Islet precursor cell (in vitro differentiated cells): ENCODE measurements around the gene EPHA5.
A peak's percentile ranks its signal among the peaks of the same experiment; 100 is the strongest.

Experiments used
- DNase-seq: peaks from one replicate; pipeline ENCODE4 v3.0.0-alpha.2; 2018

The EPHA5 gene

DNA sequence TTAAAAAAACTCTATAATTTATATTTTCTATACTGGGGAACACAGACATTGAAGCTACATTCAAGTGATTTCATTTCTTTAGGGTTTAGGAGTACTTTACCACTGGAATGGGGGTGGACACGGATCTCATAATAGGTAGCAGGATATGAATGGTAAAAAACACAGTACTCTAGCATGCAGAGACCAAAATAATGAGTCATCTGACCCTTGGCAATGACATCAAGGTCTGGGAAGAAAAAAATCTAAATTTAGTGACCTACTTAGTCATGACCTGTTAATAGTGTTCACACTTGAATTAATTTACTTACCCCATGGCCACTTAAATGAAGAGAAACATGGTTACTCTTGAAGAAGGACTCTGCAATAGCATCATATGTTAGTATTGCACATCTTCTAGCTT, 187.9 kb downstream of the EPHA5 start:
- DNase-seq, result no peak

DNA sequence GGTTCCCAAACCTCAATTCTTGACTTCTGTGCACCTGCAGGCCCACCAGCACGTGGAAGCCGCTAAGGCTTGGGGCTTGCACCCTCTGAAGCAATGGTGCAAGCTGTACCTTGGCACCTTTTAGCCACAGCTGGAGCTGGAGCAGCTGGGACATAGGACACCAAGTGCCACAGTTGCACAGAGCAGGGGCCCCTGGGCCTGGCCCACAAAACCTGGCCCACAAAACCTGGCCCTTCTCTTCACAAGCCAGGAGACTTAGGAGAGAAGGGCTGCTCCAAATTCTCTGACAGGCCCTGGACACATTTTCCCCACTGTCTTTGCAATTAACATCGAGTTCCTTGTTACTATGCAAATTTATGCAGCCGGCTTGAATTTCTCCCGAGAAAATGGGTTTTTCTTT, 197.8 kb downstream of the EPHA5 start:
- DNase-seq, result no peak

GRCh38 chr4:65467068-65467680, 203.1 kb downstream of the EPHA5 start:
- DNase-seq, result no peak

GRCh38 chr4:65461781-65462180, 208.5 kb downstream of the EPHA5 start:
- no peak for DNase-seq

- DNase-seq, result no peak
Measured at GRCh38 chr4:65457011-65457410, 213.3 kb downstream of the EPHA5 start.

DNA sequence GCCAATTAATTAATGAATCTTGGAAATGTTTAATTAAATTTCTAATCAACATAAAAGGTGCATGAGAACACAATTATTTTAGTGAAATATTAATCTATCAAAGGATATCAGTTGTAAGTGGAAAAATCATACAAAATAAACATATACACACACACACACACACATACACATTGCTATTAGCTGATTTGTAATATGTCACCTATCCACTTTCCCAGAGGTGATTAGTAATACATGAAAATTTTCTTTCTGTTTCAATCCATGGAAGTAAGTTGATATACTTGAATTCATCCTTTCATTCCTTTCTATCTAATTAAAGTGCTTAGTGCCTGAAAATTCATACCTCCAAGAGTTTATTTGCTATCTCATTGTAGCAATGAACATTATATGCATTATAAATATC, 213.7 kb downstream of the EPHA5 start:
- DNase-seq, result no peak

- DNase-seq, result peak; percentile 58
Measured at GRCh38 chr4:65453398-65453797, 216.9 kb downstream of the EPHA5 start.

DNA sequence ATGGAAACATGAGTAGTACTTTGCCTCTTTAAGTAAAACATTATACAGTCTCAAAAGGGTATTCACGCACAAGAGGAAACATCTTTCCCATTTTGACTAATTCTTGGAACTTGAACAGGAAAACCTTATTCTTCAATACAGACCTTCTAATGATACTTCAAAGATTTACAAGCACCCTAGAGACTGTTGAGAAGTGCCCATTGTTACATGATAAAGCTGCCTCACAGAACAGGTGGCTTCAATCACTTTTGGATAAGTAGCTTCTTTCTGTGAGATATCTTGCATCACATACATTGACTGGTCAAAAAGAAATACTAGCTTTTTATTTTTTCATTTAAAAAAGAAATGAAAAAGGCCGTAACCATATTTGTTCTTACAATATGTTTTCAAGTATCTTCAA, 219.4 kb downstream of the EPHA5 start:
- no peak for DNase-seq

GRCh38 chr4:65437102-65437501, 233.2 kb downstream of the EPHA5 start:
- DNase-seq, result no peak

GRCh38 chr4:65422109-65422508, 248.2 kb downstream of the EPHA5 start:
- DNase-seq, result no peak

- DNase-seq, result no peak
Measured at GRCh38 chr4:65420036-65420435, 250.3 kb downstream of the EPHA5 start.

DNA sequence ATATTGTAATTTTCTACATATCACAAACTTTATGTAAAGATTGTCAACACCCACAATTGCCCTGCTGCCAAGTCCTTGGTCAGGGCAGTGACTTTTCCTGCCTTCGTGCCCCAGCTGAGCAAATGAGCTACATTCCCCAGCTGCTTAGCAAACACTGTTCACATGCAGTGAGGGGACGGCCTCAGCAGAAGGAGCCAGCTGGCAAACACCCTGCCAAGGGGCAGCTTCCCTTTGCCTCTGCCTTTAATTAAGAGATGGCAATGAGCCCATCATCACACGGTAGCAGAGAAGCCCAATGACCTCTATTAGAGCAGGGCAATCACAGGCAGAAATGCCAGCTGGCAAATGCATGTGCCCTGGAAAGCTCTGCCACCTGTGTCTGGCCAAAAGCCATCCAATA, 253.4 kb downstream of the EPHA5 start:
- peak; percentile 46 for DNase-seq

DNA sequence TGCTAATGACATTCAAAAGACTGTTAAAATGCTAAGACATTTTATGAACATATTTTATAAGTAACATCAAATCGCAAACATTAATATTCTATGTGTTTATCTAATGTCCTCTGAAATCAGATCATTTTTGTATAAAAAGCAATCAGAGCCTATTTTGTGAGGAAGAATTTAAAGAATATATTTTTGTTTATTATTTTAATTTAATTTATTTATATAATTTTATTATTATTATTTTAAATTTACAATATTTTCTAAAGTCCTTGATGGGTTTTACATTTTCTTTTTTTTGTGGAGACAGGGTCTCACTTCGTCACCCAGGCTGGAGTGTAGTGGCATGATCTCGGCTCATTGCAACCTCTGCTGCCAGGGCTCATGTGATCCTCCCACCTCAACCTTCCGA, 262.8 kb downstream of the EPHA5 start:
- DNase-seq, result no peak

DNA sequence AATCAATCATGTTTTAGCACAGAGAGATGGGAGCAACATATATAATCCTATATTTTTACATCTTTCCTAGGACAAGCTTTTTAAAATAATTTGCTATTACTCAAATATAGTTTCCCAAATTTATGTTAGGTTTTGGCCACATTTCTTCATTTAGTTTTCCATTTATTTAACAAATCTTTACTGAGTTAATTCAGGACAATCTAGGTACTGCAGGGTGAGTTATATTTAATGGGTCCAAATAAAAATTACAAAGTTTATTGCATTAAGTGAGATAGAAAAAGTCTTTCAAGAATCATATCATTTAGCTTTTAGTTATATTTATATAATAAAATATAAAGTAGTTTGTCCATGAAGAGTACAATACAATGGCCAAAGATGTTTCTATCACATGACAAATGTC, 269.2 kb downstream of the EPHA5 start:
- DNase-seq, result no peak

DNA sequence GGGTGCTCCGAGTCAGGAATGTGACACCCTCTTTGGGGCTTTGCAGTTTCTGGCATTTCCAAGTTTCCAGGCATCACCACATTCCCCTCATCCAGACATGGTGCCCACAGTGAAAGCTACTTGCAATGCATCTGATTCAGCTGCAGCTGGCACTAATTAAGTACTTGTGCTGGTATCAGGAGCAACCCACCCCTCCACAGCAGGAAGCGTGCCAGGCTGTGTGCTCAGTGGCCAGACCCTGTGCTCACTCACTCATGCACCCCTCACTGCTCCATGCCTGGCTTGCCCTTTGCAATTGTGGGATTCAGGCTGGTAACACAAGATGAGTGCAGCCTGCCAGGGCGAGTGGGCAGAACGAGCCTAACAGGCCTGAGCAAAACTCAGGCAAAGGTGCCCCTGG, 271.2 kb downstream of the EPHA5 start:
- no peak for DNase-seq

GRCh38 chr4:65393078-65393477, 277.2 kb downstream of the EPHA5 start:
- DNase-seq, result no peak

DNA sequence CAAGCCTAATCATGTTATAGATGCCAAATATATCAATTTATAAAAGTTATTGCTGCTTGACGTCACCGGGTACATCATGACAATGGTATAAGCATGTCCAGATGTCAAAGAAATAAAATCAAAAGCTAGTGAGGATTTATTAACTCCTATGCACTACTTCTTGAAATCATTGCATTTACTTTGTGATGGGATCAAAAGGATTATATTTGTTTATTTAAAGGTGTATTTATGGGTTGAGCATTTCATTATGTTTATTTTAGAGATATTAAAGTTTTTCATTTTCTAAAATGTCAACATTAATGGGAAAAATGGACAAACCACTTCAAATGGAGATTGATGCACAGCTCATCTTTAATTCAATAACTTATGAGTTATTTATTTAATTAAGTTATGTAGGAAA, 277.8 kb downstream of the EPHA5 start:
- no peak for DNase-seq

DNA sequence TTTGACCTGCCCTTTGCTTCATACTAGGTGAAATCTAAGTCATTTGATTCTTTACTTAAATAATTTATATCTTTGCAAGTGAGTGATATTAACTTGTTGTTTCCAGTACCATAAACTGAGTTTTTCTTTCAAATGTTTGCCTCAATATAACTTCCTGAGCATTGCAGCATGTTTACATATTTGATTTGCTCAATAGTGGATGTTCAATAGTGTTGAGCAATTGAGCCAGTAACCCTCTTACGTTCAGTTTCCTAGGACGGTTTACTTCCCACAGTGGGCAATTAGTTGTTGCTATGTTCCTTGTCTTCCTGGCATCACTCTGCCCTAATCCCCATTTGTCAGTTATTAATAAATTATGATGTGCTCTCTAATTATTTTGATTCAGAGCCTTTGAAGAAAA, 278.5 kb downstream of the EPHA5 start:
- DNase-seq, result no peak

- no peak for DNase-seq
Measured at GRCh38 chr4:65391382-65391781, 278.9 kb downstream of the EPHA5 start.

- DNase-seq, result no peak
Measured at GRCh38 chr4:65386927-65387326, 283.4 kb downstream of the EPHA5 start.

DNA sequence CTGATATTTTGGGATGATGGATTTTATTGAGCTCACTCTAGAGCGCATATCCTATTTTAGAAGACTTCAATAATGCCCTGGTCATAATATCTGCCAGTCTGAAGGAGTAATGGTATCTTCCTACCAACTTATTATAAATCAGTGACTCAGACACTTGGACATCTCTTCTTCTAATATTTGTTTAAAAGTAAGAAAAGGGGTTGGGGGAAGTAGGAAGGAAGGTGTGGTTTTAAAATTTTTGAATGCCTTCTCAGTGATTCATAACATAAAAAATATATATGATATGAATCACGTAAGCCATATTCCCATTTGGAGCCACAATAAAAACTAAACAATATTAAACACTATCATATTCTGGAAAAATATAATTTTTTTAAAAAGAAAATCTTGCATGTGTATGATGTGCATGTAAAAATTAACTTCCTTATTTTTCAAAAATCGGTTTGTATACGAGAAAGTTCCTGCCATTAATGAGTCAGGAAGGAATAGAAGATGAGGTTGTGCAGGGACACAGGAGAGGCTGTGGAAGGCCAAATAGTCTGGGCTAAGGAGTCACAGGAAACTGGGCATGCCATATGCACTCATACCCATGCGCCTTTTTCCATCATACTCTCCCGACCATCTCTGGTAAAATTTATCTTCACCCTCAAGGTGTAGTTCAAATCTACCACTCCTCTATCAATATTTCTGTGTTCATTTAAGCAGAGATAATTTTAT, 286.5 kb downstream of the EPHA5 start:
- DNase-seq, result no peak

DNA sequence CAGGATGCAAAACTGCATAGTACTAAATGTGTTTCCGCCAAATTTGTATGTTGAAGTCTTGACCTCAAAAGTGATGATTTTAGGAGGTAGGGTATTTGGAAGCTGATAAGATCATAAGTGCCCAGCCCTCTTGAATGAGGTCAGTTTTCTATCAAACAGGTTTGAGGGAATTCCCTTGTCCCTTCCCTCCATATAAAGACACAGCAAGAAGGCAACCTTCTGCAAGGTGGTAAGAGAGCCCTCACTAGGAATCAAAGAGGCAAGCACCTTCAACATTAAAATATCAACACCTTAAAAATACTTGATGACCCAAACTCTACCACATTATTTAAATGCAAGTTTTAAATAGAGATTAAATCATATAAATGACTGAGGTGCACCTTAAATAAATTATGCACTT, 288.6 kb downstream of the EPHA5 start:
- DNase-seq, result no peak

GRCh38 chr4:65370709-65371108, 299.6 kb downstream of the EPHA5 start:
- DNase-seq, result no peak

DNA sequence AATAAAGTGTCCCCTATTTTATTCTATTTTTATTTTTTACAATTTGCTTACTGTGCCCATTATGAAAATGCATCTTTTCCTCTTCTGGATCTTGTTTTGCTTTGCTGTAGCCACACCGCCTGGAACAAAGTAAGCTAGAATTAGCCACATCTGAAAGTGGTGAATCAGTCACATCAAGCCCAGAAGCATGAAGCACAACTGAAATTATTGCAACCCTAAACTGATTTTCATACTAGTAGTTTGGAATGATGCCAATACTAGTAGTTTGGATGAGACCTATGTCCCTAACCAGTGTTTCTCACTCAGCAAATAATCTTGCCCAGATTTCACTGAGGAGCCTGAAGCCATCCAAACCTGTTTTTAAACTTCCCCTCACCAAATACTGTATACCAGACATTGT, 303.0 kb downstream of the EPHA5 start:
- DNase-seq, result no peak

DNA sequence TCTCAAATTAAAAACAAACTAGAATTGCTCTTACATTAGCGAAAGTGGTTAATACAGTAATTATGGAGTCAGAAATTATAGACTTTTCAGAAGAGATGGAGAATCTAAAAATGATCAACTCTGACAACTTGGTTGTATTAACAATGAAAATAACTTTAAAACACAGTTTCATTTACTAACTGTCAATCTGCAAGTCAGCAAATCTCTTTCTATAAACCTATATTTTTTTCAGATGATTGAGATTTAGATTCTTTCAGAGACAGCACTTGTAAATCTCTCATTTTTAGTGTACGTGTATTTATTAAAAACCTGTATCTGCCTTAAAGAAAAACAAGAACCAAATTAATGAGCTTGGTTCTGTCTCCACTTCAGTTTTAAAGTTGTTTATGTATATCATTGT, 311.4 kb downstream of the EPHA5 start:
- DNase-seq, result no peak
